ENCODE results near the gene POLA2. TPM values are rescaled to one million over a fixed set of nuclear protein-coding genes. Genes with fewer than 3 reads are reported as not detected.

The POLA2 gene
- polyA plus RNA-seq, 3 donors, result 27.6 to 35.0 (median 30.3) TPM

DNA sequence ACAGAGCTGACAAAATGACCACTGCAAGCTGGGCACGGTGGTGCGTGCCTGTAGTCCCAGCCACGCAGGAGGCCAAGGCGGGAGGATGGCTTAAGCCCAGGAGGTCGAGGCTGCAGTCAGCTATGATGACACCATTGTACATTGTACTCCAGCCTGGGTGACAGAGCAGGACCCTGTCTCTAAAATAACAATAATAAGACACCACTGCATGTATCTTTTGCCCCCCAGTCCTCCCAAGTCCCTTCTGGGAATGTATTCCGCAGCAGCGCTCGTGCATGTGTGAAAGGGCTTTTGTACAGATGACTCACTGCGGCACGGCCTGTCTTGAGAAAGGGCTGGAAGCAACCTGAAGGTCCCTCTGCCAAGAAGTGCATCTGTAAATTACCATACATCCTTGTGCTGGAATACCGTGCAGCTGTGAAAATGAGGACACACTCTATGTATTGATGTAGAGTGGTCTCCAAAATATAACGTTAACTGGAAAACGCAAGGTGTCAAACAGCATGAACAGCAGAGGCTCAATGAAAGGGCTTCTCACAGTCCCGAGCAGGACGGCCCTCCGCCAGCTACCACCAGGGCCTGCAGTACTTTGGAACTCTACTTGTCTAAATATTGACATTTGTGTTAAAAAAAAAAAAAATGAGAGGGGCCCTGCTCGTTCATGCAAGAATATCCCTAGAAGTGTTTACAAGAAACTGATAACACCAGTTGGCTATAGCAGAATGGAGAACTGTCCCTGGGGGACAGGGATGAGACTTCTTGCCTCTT lies 43.9 kb downstream of the POLA2 start:
- DNase-seq, result no peak

DNA sequence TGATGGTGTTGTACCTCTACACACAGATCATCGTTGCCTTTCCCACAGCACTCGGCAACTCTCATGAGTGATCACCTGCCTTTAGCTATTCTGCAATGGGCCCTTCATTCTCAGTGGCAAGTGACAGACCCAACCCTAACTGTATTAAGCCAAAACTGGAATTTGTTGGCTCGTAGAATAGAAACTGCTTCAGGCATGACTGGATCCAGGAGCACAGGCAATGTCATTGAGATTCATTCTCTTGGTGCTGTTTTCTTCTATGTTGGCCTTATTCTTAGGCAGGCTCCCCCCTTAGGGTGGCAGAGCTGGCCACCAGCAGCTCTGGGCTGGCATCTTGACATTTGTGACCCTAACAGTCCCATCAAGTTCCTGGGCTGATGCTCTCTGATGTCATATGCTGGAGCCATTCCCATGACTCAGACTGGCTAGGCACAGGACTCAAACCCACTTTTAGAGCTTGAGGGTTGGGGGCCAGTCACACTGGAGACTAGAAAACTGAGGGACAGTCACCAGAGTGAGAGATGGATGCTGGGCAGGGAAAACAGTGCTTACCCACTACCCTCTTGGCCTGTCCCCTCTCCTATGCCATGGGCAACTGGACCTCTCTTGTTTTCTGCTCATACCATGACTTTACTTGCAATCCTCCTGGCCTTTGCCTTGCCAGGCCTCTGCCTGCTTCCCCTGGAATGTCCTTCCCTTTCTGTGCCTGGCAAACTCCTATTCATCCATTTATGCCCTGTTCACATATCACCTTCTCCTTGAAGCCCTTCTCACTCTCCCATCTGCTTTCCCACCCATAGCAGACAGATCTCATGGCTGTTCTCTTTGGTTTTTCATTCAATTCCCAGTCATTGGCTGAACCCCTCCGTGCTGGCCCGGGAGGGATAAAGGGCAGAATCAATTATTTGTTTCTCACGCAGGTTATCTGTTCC lies 45.8 kb downstream of the POLA2 start:
- no peak for DNase-seq

DNA sequence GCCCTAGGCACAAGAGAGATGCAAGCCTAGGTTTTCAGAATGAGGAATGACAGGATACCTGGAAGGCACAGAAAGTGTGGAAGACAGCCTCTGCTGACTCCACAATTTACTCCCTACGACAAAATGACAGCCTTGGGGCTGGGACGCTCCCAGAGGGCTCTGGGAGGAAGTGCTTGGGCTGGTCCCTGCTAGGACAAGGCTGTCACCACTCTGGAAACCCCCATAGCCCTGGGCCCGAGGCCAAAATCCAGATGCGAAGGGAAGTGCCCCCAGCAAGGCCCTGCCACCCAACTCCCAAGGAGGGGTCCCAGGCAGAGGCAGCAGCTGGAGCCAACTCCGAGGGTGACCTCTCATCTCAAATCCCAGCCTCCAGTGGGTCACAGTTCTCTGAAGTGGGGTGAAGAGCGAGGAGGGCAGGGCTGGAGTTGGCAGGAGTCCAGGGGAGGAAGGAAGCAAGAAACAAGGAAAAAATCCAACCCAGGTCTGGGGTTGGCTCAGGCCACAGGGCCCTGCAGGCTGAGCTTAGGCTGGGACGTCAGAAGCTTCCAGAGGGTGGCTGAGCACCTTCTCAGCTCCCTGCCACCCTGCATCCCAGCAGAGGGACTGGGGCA lies 46.6 kb downstream of the POLA2 start:
- DNase-seq, result no peak

DNA sequence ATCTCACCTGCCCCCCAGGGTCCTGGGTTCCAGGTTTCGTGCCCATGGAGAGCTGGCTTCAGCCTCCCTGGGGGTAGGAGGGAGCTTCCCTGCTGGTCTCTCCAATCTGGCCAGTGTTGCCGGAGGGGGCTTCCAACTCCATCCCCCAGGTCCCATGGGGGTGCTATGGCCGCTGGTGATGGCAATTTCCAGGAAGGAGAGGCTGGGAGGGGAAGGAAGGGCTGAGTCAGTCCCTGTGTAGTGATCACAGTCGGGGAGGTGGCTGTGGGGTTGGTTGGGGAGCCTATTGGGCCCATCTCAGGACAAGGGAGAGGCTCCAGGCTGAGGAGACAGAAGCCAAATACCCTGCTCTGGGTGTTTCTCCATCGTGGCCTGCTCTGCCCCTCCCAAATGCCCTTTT lies 47.2 kb downstream of the POLA2 start:
- no peak for DNase-seq

DNA sequence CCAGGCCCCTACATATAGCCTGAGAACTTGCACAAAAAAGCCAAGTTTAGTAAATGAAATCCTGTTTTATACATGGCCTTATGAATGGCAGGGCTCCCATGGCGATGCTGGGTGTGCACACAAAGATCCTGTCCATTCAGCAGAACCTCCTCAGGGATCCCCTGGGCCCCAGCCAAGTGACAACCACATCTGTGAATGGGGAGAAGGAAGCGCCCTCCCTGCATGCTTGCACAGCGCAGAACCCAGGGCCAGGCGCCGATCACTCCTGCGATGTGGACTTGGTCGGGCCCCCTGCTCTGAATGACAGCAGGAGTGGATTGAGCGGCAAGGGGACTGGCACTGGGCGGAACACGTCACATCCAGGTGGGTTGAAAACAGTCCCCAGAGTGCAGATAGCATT lies 48.5 kb downstream of the POLA2 start:
- DNase-seq, result no peak

DNA sequence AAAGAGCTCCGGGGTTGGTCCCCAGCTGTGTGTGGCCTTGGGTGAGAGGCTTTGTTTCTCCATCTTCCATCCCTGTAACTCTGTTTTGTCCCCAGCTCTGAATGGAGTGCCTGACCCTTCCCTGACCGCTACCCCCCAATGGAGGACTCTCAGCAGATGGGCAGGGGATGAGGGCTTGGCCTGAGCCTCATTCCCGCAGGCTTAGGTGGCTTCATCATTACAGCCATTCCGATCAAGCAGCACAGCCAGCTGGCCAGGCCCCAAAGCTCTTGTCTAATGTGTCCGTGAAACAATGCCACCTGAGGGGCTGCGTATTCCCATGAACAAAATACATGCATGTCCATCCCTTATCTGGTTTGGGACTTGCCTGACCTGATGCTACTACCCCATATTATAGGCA lies 49.0 kb downstream of the POLA2 start:
- no peak for DNase-seq

DNA sequence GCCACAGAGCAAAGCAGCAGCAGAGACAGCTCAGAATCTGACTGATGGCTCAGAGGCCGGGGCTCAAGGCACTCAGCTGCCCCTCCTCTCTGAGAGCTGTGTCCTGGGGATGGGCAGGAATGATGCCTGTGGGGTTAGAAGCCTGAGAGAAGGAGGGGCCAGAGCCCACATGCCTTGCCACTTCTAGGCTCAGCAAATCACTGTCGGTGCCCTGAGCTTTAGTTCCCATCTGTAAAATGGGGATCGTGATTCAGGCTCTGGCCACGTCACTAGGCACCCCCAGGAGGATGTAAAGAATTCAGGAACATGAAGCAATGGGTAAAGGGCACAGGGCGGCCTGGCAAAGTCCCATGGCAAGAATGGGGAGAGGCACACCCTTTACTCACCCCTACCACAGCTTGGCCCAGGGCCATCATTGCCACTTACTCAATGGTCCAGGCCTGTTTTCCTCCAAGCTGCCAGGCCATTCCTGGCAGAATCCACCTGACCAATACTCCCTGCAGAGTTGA lies 49.5 kb downstream of the POLA2 start:
- no peak for DNase-seq

DNA sequence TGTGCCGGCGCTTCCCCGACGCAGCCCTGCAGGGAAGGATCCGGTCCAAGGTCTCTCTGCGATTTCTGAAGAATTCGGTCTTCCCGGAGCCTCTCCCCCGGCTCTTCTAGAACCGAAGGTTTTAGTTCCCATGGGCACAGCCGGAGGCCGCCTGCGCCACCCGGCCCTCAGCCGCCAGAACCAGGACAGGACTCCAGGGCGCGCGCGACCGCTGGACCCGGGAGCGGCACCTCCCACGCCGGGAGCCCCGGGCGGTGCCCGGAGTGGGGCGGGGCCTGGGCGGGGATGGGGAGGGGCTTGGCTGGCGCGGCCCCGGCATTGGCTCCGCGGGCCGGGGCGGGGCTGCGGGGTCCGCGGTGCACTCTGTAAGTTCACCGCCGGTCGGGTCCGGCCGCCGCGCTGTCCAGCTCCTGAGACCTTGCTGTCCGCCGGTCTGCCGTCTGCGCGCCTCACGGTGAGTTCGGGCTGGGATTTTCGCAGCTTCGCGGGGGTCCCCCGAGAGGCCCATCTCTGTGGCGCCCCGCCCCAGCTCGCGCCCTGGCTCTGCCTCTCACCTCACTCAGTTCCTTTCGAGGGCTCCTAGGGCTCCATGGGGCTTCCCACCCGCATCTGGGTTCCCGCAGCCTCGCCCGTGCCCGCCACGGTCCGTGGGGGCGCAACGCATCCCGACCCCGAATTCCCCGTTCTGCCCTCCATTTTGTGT lies 52.9 kb downstream of the POLA2 start, which contains the start of gene CDC42EP2:
Gene CDC42EP2 (plus strand): TSS at position 366 of the 703 bp plus-strand sequence. CDS start 6,033 bp downstream, outside the sequence.
- DNase-seq, result peak; percentile 85

DNA sequence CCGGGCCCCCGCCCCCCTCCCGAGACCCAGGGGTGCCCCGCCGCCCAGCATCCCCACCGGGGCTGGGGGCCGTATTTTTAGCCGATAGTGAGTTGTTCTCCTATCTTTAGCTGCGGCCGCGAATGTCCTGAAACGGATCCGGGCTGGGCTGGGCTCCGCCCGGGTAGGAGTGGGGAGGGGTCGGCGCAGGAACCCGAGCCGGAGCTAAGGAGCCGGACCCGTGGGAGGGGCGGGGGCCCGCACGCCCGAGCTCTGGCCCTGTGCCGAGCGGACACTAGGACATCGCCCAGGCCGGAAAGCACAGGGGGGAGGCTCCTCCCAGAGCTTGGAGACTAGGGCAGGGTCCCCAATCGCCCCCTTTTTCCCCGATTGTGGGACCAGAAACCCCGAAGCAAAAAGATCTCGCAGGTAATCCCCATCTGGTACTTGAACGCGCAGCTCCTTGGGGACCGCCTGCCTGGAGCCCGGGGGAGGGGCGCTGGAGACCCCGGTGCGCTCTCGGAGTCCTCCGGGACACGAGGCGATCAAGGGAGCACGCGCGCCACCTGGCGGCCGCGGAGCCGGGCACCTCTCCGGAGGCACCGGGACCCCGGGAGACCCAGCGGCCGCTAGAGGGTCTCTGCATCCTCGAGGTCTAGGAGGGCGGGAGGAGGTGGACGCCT lies 53.6 kb downstream of the POLA2 start:
- DNase-seq, result peak; percentile 89

DNA sequence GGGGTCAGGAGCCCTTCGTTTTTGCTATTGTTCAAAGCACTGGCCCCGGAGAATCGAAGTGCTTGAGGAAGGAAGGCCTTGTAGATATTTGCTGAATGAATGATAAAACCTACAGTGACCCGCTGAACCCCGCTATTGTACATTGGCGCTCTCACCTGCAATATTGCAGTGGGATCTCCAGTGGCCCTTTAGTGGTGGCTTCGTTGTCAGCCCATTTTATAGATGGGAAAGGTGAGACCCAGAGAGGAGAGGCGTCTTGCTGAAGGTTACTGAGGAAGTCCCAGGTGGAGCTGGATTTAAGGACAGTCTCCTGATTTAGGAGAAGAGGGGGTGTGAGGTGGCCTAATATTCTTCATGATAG lies 54.1 kb downstream of the POLA2 start:
- no peak for DNase-seq

DNA sequence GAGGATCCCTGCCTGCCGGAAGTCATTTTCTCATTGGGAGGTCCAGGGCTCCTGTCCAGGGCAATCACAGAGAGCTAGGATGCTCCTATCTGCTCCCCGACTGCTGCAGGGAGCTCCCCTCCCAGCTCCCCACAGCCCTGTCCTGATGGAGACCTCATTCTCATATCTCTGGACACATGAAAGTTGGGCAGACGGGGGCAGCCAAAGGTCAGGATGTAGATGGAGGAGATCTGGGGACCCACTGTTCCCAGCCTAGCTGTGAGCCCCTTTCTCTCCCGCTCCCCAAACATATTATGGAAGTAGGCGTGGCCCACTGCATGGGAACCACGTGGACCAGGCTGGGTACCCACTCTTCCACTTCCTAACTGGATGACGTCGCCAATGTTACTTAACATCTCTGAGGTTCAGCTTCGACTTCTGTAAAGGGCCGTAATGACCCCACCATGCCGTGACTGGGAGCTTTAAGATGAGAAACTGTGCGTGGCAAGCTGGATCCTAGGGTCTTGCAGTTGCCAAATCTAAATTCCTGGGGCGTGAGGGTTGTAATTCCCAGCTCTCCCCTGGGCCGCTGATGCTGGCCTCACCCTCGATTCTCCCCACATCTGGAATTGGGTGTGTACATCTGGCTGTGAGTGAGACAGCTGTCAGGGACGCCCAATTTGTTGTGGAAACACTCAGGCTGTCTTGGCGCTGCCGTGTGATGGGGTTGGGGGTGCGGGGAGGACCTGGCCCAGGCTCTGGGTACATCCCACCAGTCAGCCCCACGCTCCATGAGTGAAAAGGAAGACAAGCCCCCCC lies 54.7 kb downstream of the POLA2 start:
- DNase-seq, result no peak

DNA sequence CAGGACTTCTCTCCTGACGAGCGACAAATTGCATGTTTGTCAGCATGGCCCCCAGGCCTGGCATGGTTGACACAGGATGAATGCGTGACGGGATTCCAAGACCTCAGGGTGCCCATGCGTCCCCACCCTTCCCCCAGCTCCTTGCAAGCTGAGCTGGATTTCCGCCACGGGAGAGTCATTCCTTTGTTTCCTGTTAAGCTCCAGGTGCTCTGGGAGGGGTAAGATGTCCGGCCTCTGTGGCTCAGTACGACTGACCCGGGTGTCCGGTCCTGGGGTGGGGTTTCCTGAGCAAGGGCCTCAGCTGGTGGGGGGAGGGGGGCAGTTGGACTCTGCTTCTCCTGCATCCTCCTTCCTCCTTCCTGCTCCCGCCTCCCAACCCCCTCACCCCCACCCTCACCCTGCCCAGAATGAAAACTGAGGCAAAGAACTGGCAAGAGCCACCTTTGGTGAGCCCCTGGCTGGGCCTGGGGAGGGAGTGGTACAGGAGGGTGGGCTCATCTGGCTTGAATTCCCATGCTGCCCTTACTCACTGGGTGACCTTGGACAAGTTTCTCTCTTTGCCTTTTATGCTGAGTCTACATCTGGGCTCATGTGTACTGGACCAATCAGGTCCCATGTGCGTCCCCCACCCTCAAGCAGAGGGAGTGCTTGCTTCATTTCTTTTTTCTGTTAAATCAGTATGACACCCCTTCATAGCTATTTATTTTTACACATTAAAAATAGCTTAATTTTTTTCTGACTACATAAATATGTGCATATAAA lies 55.4 kb downstream of the POLA2 start:
- DNase-seq, result peak; percentile 71

DNA sequence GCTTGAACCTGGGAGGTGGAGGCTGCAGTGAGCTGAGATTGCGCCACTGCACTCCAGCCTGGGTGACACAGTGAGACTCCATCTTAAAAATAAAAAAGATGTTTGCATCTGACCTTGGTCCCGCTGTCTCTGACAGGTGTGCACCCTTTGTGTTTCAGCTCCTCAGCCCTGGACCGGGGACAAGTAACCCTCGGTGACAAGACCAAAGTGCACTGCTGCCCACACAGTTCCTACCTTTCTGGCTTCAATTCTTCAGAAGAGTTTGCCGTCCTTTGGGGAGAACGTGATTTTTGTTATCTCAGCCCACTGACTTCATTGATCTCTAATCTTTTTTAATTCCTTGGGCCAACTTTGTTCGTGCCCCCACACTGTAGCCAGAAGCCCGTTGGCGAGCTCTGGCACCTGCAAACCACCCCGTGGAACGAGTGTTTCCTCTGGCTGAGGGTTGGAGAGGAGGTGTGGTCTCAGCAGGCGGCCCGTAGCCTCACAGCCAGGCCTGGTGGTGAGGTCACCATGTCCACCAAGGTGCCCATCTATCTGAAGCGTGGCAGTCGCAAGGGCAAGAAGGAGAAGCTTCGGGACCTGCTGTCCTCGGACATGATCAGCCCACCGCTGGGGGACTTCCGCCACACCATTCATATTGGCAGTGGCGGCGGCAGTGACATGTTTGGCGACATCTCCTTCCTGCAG lies 58.8 kb downstream of the POLA2 start:
- DNase-seq, result no peak

DNA sequence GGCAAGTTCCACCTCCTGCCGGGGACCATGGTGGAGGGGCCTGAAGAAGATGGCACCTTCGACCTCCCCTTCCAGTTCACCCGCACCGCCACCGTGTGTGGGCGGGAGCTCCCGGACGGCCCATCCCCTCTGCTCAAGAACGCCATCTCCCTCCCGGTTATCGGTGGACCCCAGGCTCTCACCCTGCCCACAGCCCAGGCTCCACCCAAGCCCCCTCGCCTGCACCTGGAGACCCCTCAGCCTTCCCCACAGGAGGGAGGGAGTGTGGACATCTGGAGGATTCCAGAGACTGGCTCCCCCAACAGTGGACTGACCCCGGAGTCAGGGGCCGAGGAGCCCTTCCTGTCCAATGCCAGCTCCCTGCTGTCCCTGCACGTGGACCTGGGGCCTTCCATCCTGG lies 59.3 kb downstream of the POLA2 start:
- DNase-seq, result no peak

DNA sequence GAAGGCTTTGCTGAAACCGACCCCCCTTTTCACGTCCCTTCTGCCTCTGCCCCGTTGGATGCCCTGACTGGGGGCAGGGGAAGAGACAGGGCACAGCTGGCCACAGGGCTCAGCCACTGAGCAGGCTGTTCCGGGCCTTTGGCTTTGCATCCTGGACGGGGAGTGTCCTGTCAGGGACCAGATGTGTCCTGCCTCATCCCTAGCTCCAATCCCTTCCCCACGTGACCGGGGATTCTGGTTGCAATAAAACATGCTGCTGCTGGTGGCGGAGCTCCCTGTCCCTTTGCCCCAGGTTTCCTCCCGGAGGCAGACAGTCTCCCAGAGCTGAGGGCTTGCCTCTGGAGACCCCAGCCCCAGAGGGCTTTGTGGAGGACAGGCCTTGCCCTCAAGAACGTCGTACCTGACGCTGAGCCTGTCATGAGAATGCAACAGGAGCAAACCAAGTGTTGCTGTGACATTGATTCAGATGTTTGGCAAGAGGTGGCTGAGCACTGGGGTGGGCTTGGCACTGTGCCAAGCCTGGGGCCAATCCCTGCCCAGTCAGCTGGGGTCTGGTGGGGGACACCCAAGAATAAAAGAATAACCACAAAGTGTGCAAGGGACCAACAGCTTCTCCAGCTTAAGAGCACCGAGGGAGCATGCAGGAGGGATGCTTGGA lies 60.2 kb downstream of the POLA2 start:
- peak; percentile 59 for DNase-seq

DNA sequence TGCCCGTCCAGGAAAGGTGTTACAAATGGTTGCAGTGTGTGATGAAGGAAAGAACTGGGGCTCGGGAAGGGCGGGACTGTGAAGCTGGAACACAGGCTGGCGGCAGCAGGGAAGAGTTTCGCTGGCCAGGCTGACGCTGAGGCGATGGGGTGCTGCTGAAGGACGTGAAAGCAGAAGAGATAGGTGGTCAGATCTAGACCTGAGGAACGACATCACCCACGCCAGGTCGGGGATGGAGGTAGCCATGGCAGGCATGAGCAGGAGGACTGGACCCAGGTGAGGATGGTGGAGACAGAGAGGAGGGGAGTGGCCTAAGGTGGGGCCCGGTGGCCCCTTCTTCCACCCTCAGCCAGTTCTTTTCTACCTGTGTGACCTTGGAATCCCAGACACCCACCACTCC lies 62.1 kb downstream of the POLA2 start:
- no peak for DNase-seq

DNA sequence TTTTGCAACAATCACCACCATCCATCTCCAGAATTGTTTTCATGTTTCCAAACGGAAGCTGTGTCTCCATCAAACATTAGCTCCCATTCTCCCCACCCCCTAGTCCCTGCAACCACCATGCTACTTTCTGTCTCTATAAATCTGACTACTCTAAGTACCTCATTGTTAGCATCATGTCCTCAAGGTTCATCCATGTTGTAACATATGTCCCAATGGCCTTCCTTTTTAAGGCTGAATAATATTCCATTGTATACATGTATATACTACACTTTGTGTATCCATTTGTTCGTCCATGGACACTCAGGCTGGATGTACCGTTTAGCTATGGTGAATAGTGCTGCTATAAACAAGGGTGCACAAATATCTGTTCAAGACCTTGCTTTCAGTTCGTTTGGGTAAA lies 63.7 kb downstream of the POLA2 start:
- DNase-seq, result no peak

DNA sequence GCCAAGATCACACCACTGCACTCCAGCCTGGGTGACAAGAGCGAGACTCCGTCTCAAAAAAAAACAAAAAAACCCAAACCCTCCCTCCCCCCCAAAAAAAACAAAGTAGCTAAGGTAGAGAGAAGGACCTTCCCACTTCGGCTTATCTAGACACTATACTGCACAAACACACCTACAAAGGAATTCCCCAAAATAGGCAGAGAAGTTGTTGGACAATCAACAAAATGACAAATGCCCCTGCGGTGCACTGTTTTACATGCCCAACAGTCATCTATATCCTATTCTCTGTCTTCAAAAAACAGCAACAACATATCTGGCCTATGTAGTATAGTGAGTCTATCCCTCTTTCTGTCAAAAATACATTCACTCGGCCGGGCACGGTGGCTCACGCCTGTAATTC lies 65.3 kb downstream of the POLA2 start:
- DNase-seq, result no peak

Data from renal pelvis (tissue), 4 donors.